ENCODE measurements around the gene KANSL1. TPM values are rescaled to one million over a fixed set of nuclear protein-coding genes. Genes with fewer than 3 reads are reported as not detected.

Gene KANSL1
- total RNA-seq, 1 experiment from 2014 or later, result 47.6 TPM

GRCh38 chr17:46013502-46014165, 179.6 kb downstream of the KANSL1 start:
- Histone ChIP-seq H3K27ac (ENCODE audit: low read length) (no peak overlapping the region), H3K9me2 (replicated peaks; ENCODE audit: low read length) (no peaks in the 10 kb centered on the region), H3K4me2 (ENCODE audit: low read length) (no peak overlapping the region), H3K36me3 (ENCODE audit: low read depth, low read length) (no peaks in the 10 kb centered on the region), H3K79me2 (ENCODE audit: low read length) (no peaks in the 10 kb centered on the region), H3K9me3 (ENCODE audit: low read length) (no peaks in the 10 kb centered on the region), H2AFZ (ENCODE audit: low read length) (no peak overlapping the region), H4K20me1 (ENCODE audit: low read length) (no peaks in the 10 kb centered on the region), H3F3A (ENCODE audit: low read length, unreplicated experiment) (no peaks in the 10 kb centered on the region), H3K9ac (ENCODE audit: low read length) (no peak overlapping the region), H3K4me1 (ENCODE audit: insufficient read depth, low read length) (no peaks in the 10 kb centered on the region), H3K4me3 (ENCODE audit: low read length) (no peak overlapping the region), H3K27me3 (ENCODE audit: low read length) (no peaks in the 10 kb centered on the region)
- ATAC-seq (no peak), DNase-seq (peak; percentile 20)
- no TSS peak for BruUV-seq (replicated peaks)
- intact Hi-C loops (cut with micrococcal nuclease), result no loop called here
- TF ChIP-seq EZH2phosphoT487 (IDR thresholded peaks at IDR 0.05; ENCODE audit: borderline replicate concordance, low read length) (no peak), CTCF (conservative IDR thresholded peaks at IDR 0.05; ENCODE audit: low read depth, low read length) (no peak), EZH2 (IDR thresholded peaks at IDR 0.05; ENCODE audit: low read length, unreplicated experiment) (no peak)
- ChIA-PET CTCF (no interaction called here), POLR2A (ENCODE audit: unreplicated experiment) (no interaction called here)

GRCh38 chr17:46013127-46013501, 180.1 kb downstream of the KANSL1 start:
- no peak overlapping the region for H2AFZ ChIP-seq (ENCODE audit: low read length)
- DNase-seq (no peak), ATAC-seq (no peak)
- H3K36me3 ChIP-seq (ENCODE audit: low read depth, low read length), result no peaks in the 10 kb centered on the region
- no peak overlapping the region for H3K27ac ChIP-seq (ENCODE audit: low read length)
- H3K4me2 ChIP-seq (ENCODE audit: low read length), result no peak overlapping the region
- H3F3A ChIP-seq (ENCODE audit: low read length, unreplicated experiment), result no peaks in the 10 kb centered on the region
- no peaks in the 10 kb centered on the region for H3K9me3 ChIP-seq (ENCODE audit: low read length)
- H3K4me1 ChIP-seq (ENCODE audit: insufficient read depth, low read length), result no peaks in the 10 kb centered on the region
- ChIA-PET CTCF (no interaction called here), POLR2A (ENCODE audit: unreplicated experiment) (no interaction called here)
- no peaks in the 10 kb centered on the region for H3K79me2 ChIP-seq (ENCODE audit: low read length)
- H3K27me3 ChIP-seq (ENCODE audit: low read length), result no peaks in the 10 kb centered on the region
- no peak overlapping the region for H3K4me3 ChIP-seq (ENCODE audit: low read length)
- H3K9me2 ChIP-seq (replicated peaks; ENCODE audit: low read length), result no peaks in the 10 kb centered on the region
- TF ChIP-seq EZH2phosphoT487 (IDR thresholded peaks at IDR 0.05; ENCODE audit: borderline replicate concordance, low read length) (no peak), CTCF (conservative IDR thresholded peaks at IDR 0.05; ENCODE audit: low read depth, low read length) (no peak), EZH2 (IDR thresholded peaks at IDR 0.05; ENCODE audit: low read length, unreplicated experiment) (no peak)
- no TSS peak for BruUV-seq (replicated peaks)
- intact Hi-C loops (cut with micrococcal nuclease), result no loop called here
- no peaks in the 10 kb centered on the region for H4K20me1 ChIP-seq (ENCODE audit: low read length)
- no peak overlapping the region for H3K9ac ChIP-seq (ENCODE audit: low read length)

- no peak overlapping the region for H3K4me2 ChIP-seq (ENCODE audit: low read length)
- no peak overlapping the region for H3K27ac ChIP-seq (ENCODE audit: low read length)
- no peaks in the 10 kb centered on the region for H3F3A ChIP-seq (ENCODE audit: low read length, unreplicated experiment)
- no peaks in the 10 kb centered on the region for H3K4me1 ChIP-seq (ENCODE audit: insufficient read depth, low read length)
- no peak for TF ChIP-seq EZH2phosphoT487 (IDR thresholded peaks at IDR 0.05; ENCODE audit: borderline replicate concordance, low read length)
- TF ChIP-seq CTCF (conservative IDR thresholded peaks at IDR 0.05; ENCODE audit: low read depth, low read length), result no peak
- TF ChIP-seq EZH2 (IDR thresholded peaks at IDR 0.05; ENCODE audit: low read length, unreplicated experiment), result no peak
- no peaks in the 10 kb centered on the region for H3K9me3 ChIP-seq (ENCODE audit: low read length)
- H3K79me2 ChIP-seq (ENCODE audit: low read length), result no peaks in the 10 kb centered on the region
- H2AFZ ChIP-seq (ENCODE audit: low read length), result no peak overlapping the region
- ChIA-PET POLR2A (ENCODE audit: unreplicated experiment) (interaction anchor here (0.6 kb wide), 1 partner anchor 160 kb away, joined by 4 read pairs; no protein-coding TSS in a partner anchor), CTCF (no interaction called here)
- H3K4me3 ChIP-seq (ENCODE audit: low read length), result no peak overlapping the region
- no peaks in the 10 kb centered on the region for H3K36me3 ChIP-seq (ENCODE audit: low read depth, low read length)
- DNase-seq, result no peak
- no peak overlapping the region for H3K9ac ChIP-seq (ENCODE audit: low read length)
- BruUV-seq (replicated peaks), result no TSS peak
- H4K20me1 ChIP-seq (ENCODE audit: low read length), result no peaks in the 10 kb centered on the region
- no peaks in the 10 kb centered on the region for H3K27me3 ChIP-seq (ENCODE audit: low read length)
- intact Hi-C loops (cut with micrococcal nuclease), result no loop called here
- H3K9me2 ChIP-seq (replicated peaks; ENCODE audit: low read length), result no peaks in the 10 kb centered on the region
- ATAC-seq, result no peak
These were observed 180.6 kb downstream of the KANSL1 start for GRCh38 chr17:46012506-46013079.

All from PC-3 (cell line).